IPS-NIHi7 (cell line): ENCODE data around the gene SCFD2.
"Not testable (repeated sequence)": the region's sequence is repeated elsewhere in the genome, so short reads cannot be mapped to it uniquely, and the experiment has no call there.

Experiments used
- DNase-seq: peaks from one replicate; pipeline ENCODE4 v3.0.0; 2012; ENCODE audit warnings: mixed read lengths; ENCODE audit errors: extremely low spot score

SCFD2 gene

GRCh38 chr4:53346392-53346791 is 19.5 kb downstream of the SCFD2 start:
- DNase-seq = not testable (repeated sequence)

GRCh38 chr4:53340145-53340544 is 25.7 kb downstream of the SCFD2 start:
- DNase-seq = not testable (repeated sequence)

DNA sequence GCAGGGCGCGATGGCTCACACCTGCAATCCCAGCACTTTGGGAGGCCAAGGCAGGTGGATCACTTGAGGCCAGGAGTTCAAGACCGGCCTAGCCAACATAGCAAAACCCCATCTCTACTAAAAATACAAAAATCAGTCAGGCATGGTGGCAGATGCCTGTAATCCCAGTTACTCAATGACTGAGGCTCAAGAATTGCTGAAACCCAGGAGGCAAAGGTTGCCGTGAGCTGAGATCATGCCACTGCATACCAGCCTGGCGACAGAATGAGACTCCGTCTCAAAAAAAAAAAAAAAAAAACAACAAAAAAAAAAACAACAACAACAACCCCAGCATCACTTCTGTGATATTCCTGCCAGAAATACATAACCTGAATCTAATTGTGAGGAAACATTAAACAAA is 30.9 kb downstream of the SCFD2 start:
- not testable (repeated sequence) for DNase-seq

- DNase-seq = no peak
Measured at GRCh38 chr4:53326535-53326934, 39.3 kb downstream of the SCFD2 start.

GRCh38 chr4:53322696-53323095 is 43.2 kb downstream of the SCFD2 start:
- no peak for DNase-seq

DNA sequence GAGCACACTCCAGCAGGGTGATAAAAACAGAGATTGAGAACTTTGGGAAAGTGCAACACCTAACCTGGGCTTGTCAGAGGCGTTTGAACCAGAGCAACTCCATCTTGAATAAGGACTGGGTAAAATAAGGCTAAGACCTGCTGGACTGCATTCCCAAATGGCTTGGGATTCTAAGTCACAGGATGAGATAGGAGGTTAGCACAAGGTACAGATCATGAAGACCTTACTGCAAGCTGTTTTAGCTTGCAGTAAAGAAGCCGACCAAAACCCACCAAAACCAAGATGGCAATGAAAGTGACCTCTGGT is 43.9 kb downstream of the SCFD2 start:
- no peak for DNase-seq

- no peak for DNase-seq
Measured at GRCh38 chr4:53321151-53321983, 44.5 kb downstream of the SCFD2 start.

DNA sequence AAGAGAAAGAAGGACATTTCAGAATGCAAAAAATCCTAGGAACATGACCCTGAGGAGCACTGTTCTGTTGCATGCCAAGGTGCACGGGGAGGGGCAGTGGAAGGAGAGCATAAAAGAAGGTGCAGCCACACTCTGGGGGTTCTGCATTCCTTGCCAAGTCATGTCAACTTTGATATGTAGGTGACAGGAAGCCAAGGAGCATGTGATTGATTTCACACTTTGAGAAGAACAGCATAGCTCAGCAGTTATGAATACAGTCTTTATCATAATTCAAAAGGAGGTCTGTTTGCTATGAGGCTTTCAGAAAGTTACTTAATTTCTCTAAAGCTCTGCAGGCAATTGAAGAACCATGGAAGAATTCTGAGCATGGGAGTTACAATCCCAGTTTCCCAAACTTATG is 50.6 kb downstream of the SCFD2 start:
- DNase-seq = peak; percentile 17

DNA sequence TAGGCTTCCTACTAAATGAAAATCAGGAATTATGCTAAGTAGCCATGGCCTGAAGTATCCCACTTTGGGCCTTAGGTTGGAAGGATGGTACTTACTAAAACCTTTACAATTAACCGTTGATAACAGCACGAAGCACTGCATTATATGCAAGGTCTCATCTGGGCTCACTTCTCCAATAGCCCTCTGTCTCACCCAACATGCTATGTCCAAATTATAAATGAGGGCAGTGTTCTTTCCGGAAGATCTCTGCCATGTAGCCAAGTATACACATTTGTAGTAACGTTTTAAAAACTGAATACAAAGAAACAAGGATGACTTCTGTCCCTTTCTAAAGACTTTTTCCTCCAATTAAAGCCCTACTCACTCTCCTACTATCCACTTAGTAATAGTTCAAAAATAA is 51.6 kb downstream of the SCFD2 start:
- DNase-seq = no peak

GRCh38 chr4:53313510-53313909 is 52.4 kb downstream of the SCFD2 start:
- DNase-seq = peak; percentile 77

DNA sequence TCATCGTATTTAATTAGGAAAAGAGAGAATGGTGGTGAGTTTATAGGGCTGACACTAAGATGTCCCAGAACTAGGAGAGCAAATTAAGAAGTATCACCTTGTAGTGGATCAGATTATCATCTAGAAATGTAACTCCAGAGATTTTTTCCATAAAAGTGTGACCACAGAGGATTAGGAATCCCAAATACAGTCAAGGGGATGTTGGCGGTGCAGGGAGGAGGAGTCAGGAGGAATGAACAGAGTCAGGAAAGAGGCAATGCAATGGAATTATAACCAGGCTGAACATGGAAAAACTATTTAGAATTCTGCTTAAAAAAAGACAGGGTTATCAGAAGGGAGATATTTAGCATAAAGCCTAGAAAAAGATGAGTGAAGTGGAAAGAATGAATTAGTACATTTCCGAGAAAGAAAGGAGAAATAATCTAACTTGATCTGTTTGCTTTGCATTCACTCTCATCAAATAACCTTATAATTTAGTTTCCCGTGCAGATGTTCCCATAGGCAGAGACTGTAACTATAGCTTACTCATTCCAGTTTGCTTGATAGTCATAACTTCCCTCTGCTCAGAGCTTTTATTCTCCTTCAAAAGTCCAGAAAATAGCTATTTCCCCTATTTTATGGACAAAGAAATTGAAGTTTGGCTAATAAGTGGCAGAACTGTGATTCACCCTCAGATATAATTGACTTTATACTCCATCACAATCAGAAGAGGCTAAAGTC is 56.4 kb downstream of the SCFD2 start:
- no peak for DNase-seq

GRCh38 chr4:53307819-53308780 is 57.8 kb downstream of the SCFD2 start:
- no peak for DNase-seq

DNA sequence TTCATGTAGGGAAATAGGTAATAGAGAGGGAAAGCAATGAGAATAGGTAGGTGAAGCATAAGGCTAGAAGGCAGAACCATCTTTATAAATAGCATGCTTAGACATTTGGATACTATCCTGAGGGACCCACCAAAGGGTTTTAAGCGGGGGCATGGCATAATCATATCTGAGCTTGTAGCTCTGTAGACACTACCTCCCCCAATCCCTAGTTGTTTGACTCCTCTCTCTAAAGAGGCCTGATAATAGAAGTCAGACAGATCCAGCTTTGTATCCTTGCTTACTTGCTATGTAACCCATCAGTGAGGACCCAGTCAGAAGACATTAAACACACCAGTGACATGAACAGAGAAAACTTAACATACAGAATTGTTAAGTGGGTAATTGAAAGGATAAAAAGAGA is 58.7 kb downstream of the SCFD2 start:
- DNase-seq = no peak

DNA sequence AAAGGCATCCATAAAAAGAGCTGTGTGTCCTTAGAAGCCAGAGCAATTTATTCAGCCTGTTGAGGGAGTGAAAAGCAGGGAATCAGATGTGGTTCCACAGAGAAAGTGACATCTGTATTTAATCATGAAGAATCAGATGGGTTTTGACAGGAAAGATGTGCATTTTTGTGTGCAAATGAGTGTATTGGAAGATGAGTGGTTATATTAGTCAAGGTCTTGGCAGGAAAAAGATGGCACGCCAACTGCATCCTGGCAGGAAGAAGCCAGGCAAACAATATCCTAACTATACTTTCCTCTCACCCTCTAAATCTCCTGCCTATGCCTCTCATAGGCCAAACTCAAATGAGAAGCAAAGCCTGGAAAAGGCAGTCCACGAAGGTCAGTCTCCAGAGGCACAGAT is 59.1 kb downstream of the SCFD2 start:
- DNase-seq = no peak

DNA sequence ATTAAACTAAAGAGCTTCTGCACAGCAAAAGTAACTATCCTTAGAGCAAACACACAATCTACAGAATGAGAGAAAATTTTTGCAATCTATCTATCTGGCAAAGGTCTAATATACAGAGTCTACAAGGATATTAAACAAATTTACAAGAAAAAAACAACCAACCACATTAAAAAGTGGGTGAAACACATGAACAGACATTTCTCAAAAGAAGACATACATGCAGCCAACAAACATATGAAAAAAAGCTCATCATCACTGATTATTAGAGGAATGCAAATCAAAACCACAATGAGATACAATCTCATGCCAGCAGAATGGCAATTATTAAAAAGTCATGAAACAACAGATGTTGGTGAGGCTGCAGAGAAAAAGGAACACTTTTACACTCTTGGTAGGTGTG is 73.7 kb downstream of the SCFD2 start:
- not testable (repeated sequence) for DNase-seq

- DNase-seq = no peak
Measured at GRCh38 chr4:53281438-53281837, 84.4 kb downstream of the SCFD2 start.

- DNase-seq = no peak
Measured at GRCh38 chr4:53280846-53281245, 85.0 kb downstream of the SCFD2 start.

DNA sequence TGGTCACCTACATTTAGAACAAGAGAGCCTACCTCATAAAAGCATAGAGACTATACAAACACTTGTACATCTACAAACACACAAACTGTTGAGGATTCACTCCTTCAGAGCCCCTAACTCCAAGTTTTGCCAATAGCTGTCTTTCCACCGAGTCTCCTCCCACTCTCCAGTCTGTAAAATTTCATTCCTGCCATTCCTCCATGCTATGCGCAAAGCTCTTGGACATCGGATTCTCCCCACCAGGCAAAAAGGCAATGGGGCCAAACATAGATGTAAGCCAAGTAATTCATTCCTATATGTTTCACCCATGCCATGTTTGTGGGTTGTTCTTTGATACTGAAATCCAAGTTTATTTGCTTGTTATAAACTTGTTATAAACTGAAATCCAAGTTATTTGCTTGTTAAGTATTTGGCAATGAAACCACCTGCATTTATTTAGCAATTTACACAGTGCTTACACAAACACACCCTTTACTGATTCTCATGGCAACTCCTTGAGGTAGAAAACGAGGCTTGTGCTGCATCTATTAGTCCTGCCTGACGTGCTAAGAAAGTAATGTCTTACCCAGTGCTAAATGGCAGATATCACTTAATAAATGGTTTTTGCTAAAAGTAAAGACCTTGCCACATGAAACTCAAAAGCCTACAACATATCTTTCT is 91.1 kb downstream of the SCFD2 start:
- no peak for DNase-seq

- DNase-seq = no peak
Measured at GRCh38 chr4:53273726-53274125, 92.1 kb downstream of the SCFD2 start.

GRCh38 chr4:53267026-53267425 is 98.8 kb downstream of the SCFD2 start:
- no peak for DNase-seq

GRCh38 chr4:53255986-53256385 is 109.9 kb downstream of the SCFD2 start:
- not testable (repeated sequence) for DNase-seq

- no peak for DNase-seq
Measured at GRCh38 chr4:53240573-53240972, 125.3 kb downstream of the SCFD2 start.
